Measurements from ENCODE around the gene PDHB.
"Not testable (repeated sequence)": the region's sequence is repeated elsewhere in the genome, so short reads cannot be mapped to it uniquely, and the experiment has no call there.

PDHB gene

GRCh38 chr3:58433400-58434167 lies at the start of gene PDHB:
Gene PDHB (minus strand): TSS chr3:58433832. CDS start chr3:58433809, 23 bp downstream.
- DNase-seq (ENCODE audit: low read depth) = peak; percentile 59

- no peak for DNase-seq (ENCODE audit: low read depth)
These were observed 49.4 kb upstream of the PDHB start for GRCh38 chr3:58482917-58483636.

GRCh38 chr3:58480309-58480708 lies 46.7 kb upstream of the PDHB start:
- DNase-seq (ENCODE audit: low read depth) = no peak

- no peak for DNase-seq (ENCODE audit: low read depth)
These were observed 45.1 kb upstream of the PDHB start for GRCh38 chr3:58478781-58479180.

- no peak for DNase-seq (ENCODE audit: low read depth)
These were observed 41.4 kb upstream of the PDHB start for GRCh38 chr3:58474967-58475578.

GRCh38 chr3:58474348-58474911 lies 40.8 kb upstream of the PDHB start:
- no peak for DNase-seq (ENCODE audit: low read depth)

GRCh38 chr3:58473275-58473674 lies 39.6 kb upstream of the PDHB start:
- no peak for DNase-seq (ENCODE audit: low read depth)

GRCh38 chr3:58471025-58471887 lies 37.6 kb upstream of the PDHB start:
- DNase-seq (ENCODE audit: low read depth) = peak; percentile 55

GRCh38 chr3:58470363-58471024 lies 36.9 kb upstream of the PDHB start:
- DNase-seq (ENCODE audit: low read depth) = no peak

- no peak for DNase-seq (ENCODE audit: low read depth)
These were observed 35.5 kb upstream of the PDHB start for GRCh38 chr3:58469096-58469495.

- no peak for DNase-seq (ENCODE audit: low read depth)
These were observed 33.4 kb upstream of the PDHB start for GRCh38 chr3:58466899-58467563.

- no peak for DNase-seq (ENCODE audit: low read depth)
These were observed 31.2 kb upstream of the PDHB start for GRCh38 chr3:58464866-58465265.

GRCh38 chr3:58463942-58464271 lies 30.3 kb upstream of the PDHB start:
- no peak for DNase-seq (ENCODE audit: low read depth)

GRCh38 chr3:58463181-58463941 lies 29.7 kb upstream of the PDHB start:
- DNase-seq (ENCODE audit: low read depth) = peak; percentile 44

- no peak for DNase-seq (ENCODE audit: low read depth)
These were observed 29.2 kb upstream of the PDHB start for GRCh38 chr3:58462829-58463180.

GRCh38 chr3:58459160-58459559 lies 25.5 kb upstream of the PDHB start:
- no peak for DNase-seq (ENCODE audit: low read depth)

GRCh38 chr3:58452176-58452575 lies 18.5 kb upstream of the PDHB start:
- no peak for DNase-seq (ENCODE audit: low read depth)

GRCh38 chr3:58441514-58442450 lies 8.2 kb upstream of the PDHB start:
- DNase-seq (ENCODE audit: low read depth) = no peak

GRCh38 chr3:58440996-58441355 lies 7.3 kb upstream of the PDHB start:
- DNase-seq (ENCODE audit: low read depth) = not testable (repeated sequence)

All from GM04503 (cell line).